Measurements from ENCODE around the gene ITGB3.

GRCh38 chr17:47304186-47304585 lies 50.6 kb downstream of the ITGB3 start:
- no peak for TF ChIP-seq POLR2A (IDR thresholded peaks at IDR 0.05; ENCODE audit: borderline replicate concordance, extremely low read depth, insufficient read depth, insufficient read length)
- no peak for TF ChIP-seq EZH2phosphoT487 (IDR thresholded peaks at IDR 0.05; ENCODE audit: borderline replicate concordance)
- TF ChIP-seq, protein P1, sequence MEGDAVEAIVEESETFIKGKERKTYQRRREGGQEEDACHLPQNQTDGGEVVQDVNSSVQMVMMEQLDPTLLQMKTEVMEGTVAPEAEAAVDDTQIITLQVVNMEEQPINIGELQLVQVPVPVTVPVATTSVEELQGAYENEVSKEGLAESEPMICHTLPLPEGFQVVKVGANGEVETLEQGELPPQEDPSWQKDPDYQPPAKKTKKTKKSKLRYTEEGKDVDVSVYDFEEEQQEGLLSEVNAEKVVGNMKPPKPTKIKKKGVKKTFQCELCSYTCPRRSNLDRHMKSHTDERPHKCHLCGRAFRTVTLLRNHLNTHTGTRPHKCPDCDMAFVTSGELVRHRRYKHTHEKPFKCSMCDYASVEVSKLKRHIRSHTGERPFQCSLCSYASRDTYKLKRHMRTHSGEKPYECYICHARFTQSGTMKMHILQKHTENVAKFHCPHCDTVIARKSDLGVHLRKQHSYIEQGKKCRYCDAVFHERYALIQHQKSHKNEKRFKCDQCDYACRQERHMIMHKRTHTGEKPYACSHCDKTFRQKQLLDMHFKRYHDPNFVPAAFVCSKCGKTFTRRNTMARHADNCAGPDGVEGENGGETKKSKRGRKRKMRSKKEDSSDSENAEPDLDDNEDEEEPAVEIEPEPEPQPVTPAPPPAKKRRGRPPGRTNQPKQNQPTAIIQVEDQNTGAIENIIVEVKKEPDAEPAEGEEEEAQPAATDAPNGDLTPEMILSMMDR (IDR thresholded peaks at IDR 0.05 in 2 of 3, conservative IDR thresholded peaks at IDR 0.05 in 1 of 3; ENCODE audit: borderline replicate concordance in 1 of 3, insufficient read depth in 1 of 3, low read depth in 2 of 3, low read length in 2 of 3), result no peak
- TF ChIP-seq CEBPB (IDR thresholded peaks at IDR 0.05; ENCODE audit: low read depth), result no peak
- no peak for TF ChIP-seq EZH2 (IDR thresholded peaks at IDR 0.05)
- TF ChIP-seq JUND (IDR thresholded peaks at IDR 0.05), result no peak
- TF ChIP-seq POLR2AphosphoS5 (IDR thresholded peaks at IDR 0.05; ENCODE audit: low read depth, low read length), result no peak

All from HCT116 (cell line).